ENCODE measurements around the gene GPR146.

The GPR146 gene

GRCh38 chr7:1044189-1045068, at the start of gene GPR146:
TSS of gene GPR146 (plus strand) at chr7:1044546. CDS start at chr7:1057516, 12,970 bp downstream.
- H3K4me1 Mint-ChIP-seq: peaks cover 55% of the 10 kb centered on the region
- H3K27me3 Mint-ChIP-seq (ENCODE audit: low read depth): peaks cover 3% of the 10 kb centered on the region
- no peaks in the 10 kb centered on the region for H3K36me3 Mint-ChIP-seq (ENCODE audit: low read depth)
- peak within 1 kb of the TSS; percentile 84 to 91 (median 87) for H3K4me3 Mint-ChIP-seq
- no peaks in the 10 kb centered on the region for H3K9me3 Mint-ChIP-seq
- H3K27ac Mint-ChIP-seq: peak within 1 kb of the TSS; percentile 87 to 96 (median 89)
- peak; percentile 44 to 61 (median 53) for TF ChIP-seq CTCF (IDR thresholded peaks at IDR 0.05; ENCODE audit: unreplicated experiment in 3 of 3)

DNA sequence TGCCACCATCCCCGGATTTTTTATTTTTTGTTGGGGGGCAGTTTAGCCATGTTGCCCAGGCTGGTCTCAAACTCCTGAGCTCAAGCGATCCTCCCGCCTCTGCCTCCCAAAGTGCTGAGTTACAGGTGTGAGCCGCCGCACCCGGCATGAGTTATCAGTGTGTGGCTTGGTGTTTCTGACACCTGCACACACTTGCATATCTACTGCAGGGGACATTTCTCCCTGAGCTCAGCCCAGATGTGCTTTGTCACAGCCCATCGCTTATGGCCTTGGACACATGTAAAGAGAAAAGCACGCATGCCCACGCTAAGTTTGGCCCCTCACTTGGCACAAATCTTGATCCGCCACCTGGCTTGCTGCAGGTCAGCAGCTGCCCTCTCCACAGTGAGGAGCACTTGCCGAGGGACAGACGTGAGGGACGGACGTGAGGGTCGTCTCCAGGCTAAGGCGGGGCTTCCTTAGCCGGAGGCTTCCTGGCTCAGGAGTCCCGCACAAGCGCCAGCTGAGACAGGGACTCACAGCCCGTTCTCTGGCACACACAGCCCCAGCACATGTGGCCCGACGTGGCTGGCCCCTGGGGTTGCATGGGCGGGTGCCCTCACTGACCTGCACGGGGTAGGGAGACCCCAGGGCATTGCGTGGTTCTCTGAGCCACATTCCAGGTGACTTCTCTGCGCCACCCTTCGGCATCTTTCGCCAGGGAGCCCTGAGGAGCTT, 49.6 kb upstream of the GPR146 start:
- Mint-ChIP-seq H3K27ac (no peak overlapping the region), H3K4me3 (no peak overlapping the region), H3K4me1 (peaks cover 22% of the 10 kb centered on the region), H3K36me3 (ENCODE audit: low read depth) (peaks cover 3% of the 10 kb centered on the region), H3K9me3 (no peaks in the 10 kb centered on the region), H3K27me3 (ENCODE audit: low read depth) (peaks cover 4% of the 10 kb centered on the region)
- no peak for TF ChIP-seq CTCF (IDR thresholded peaks at IDR 0.05; ENCODE audit: unreplicated experiment in 3 of 3)

GRCh38 chr7:995571-995970, 48.8 kb upstream of the GPR146 start:
- Mint-ChIP-seq H3K4me3 (no peak overlapping the region), H3K27me3 (ENCODE audit: low read depth) (peaks cover 4% of the 10 kb centered on the region), H3K9me3 (no peaks in the 10 kb centered on the region), H3K36me3 (ENCODE audit: low read depth) (peaks cover 3% of the 10 kb centered on the region), H3K27ac (no peak overlapping the region), H3K4me1 (peaks cover 19% of the 10 kb centered on the region)
- no peak for TF ChIP-seq CTCF (IDR thresholded peaks at IDR 0.05; ENCODE audit: unreplicated experiment in 3 of 3)

DNA sequence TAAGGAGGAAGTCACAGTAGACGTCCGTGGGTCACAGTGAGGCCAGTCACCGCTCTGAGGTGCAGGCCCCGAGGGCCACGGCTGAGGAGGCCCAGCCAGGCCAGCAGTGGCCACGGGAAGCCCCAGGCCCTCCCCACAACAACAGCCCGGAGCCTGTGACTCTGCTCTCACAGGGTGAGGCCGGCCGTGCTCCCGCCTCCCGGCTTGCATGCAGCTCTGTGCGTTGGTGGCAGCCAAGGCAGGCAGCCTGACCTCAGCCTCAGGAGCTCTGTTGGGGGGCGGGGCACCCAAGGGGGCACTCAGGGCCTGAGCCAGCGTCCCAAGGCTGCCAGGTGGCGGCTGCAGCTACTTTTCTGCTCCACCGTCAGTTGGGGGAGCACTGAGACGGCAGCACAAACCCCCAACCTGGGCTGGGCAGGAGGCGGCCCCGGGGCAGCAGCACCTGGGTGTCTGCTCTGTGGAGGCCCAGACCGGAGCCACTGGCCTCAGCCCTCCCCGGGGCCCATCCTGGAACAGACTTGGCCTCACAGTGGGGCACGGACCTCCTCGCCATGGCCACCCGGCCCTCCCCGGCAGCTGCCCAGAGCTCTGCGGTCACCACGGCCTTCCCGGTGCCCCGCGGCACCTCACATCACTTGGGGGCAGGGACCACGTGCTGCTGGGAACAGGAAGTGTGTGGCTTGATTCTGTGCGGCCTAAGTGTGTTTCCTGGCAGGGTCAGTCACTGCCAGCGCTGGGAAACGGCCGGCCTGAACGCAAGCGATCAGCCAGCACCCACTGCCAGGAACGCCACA, 48.1 kb upstream of the GPR146 start:
- Mint-ChIP-seq H3K4me3 (no peak overlapping the region), H3K9me3 (no peaks in the 10 kb centered on the region), H3K36me3 (ENCODE audit: low read depth) (peaks cover 3% of the 10 kb centered on the region), H3K4me1 (peaks cover 18% of the 10 kb centered on the region), H3K27ac (no peak overlapping the region), H3K27me3 (ENCODE audit: low read depth) (peaks cover 4% of the 10 kb centered on the region)
- TF ChIP-seq CTCF (IDR thresholded peaks at IDR 0.05; ENCODE audit: unreplicated experiment in 3 of 3): no peak

DNA sequence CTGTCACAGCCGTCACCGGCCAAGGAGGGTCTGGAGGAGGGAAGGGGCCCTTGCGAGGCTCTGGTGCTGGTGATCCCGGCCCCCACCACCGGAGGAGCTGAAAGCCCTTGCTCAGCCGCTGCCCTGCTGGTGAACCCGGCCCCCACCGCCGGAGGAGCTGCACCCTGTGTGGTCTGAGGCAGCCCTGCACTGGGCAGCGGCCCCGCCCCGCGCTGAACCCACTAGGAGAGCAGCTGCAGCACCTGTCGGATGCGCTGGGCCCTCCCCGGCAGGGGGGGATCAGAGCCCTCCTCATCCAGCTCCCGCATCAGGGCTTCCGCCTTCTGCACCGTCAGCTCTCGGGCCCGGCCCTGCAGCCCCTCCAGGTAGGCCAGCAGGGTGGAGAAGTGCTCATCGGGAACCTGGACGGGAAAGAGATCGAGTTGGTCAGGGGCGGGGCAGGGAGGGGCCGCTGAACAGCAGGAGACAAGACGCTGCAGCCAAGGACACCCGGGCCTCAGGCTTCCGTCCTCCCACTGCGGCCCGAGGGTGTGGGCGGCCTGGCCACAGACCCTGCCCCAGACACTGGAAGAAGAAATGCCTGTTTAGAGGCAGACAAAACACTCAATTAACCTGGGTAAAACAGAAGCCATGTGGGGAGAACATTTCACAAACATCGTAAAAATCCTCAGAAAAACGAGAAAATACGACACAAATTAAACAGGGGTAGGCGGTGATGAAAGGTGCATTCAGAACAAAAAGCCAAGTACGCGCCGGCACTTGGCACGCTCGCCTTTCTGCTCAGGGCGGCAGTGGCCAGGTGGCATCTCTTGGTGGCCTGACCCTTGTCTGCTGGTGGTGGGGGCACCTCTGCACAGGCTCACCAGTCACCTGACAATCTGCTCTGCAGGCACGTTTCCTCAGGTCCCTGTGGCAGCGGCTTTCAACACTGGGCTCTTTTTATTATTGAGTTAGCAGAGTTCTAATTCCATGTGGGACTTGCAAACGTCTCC, 46.6 kb upstream of the GPR146 start:
- no peak for TF ChIP-seq CTCF (IDR thresholded peaks at IDR 0.05; ENCODE audit: unreplicated experiment in 3 of 3)
- H3K36me3 Mint-ChIP-seq (ENCODE audit: low read depth): peaks cover 3% of the 10 kb centered on the region
- no peak overlapping the region for H3K27ac Mint-ChIP-seq
- peaks cover 4% of the 10 kb centered on the region for H3K27me3 Mint-ChIP-seq (ENCODE audit: low read depth)
- peaks cover 13% of the 10 kb centered on the region for H3K4me1 Mint-ChIP-seq
- H3K9me3 Mint-ChIP-seq: no peaks in the 10 kb centered on the region
- no peak overlapping the region for H3K4me3 Mint-ChIP-seq
